Ishikawa (cell line): ENCODE data around the gene ZMYM1.

Source experiments
- REST ChIP-seq: IDR thresholded peaks from 2 replicates; pipeline ENCODE4 v1.6.1; 2012; ENCODE audit warnings: low read depth, mild to moderate bottlenecking
- TCF12 ChIP-seq: IDR thresholded peaks from 2 replicates; pipeline ENCODE4 v1.6.1; 2012; ENCODE audit warnings: low read depth

- no peak for TF ChIP-seq TCF12
- no peak for TF ChIP-seq REST
Measured at GRCh38 chr1:35043498-35043897, 35.7 kb upstream of the ZMYM1 start.
